Measurements from ENCODE around the gene PCP2.
"Not testable (repeated sequence)": the region's sequence is repeated elsewhere in the genome, so short reads cannot be mapped to it uniquely, and the experiment has no call there.

The PCP2 gene

DNA sequence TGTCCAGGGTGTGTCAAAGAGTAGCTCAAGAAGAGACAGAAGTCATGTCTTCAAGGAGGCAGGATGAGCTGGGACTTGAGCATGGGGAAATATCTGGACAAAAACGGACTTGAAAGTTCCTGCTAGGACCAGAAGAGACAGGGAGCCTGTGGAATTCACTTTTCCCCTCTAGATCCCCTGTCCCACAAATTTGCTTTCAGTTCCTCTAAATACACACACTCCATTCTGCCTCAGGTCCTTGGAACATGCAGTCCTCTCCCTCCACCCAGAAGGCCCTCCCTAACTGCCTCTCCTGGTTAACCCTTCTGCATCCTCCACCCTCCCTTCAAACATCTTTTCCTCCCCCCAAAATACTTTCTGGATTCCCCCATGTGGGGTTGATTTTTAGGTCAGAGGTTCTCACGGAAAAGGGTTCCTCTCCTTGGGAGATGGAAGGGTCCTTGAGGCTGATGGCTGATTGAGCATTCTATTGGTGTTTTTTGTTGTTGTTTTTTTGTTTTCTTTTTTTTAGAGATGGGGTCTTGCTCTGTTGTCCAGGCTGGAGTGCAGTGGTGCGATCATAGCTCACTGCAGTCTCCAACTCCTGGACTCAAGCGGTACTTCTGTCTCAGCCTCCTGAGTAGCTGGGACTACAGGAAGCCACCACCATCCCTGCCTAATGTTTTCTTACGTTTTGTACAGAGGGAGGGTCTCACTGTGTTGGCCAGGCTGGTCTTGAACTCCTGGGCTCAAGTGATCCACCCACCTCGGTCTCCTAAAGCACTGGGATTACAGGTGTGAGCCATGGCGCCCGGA is 28.4 kb upstream of the PCP2 start:
- no peak for DNase-seq

- no peak for DNase-seq
Measured at GRCh38 chr19:7658219-7658686, 24.7 kb upstream of the PCP2 start.

- DNase-seq, result no peak
Measured at GRCh38 chr19:7657131-7657751, 23.7 kb upstream of the PCP2 start.

- DNase-seq, result no peak
Measured at GRCh38 chr19:7655581-7655980, 22.1 kb upstream of the PCP2 start.

- DNase-seq, result no peak
Measured at GRCh38 chr19:7654401-7654800, 20.9 kb upstream of the PCP2 start.

DNA sequence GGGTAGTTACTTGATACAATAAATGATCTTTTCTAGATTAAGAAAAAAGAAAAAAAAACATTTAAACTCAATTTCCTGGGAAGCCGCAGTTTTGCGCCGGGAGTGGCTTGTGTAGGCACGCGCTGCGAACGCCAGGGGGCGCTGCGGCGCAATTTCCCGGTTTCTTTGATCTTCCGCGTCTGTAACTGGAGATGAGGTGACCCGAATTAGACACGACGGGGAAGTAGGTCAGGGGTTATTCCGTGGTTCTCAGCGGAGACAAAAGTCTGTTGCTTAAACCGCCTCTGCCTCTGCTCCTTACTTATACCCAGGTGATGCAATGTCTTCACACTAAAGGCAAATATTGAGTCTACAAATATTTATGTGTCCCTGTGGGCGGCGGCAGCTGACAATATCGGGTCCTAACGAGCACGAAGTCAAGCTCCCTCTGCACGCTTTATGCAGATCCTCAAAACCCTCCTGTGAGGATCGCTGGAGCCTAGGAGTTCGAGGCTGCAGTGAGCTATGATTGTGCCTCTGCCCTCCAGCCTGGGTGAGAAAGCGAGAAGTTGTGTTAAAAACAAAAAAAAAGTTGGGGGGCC is 18.6 kb upstream of the PCP2 start:
- peak; percentile 89 for DNase-seq

DNA sequence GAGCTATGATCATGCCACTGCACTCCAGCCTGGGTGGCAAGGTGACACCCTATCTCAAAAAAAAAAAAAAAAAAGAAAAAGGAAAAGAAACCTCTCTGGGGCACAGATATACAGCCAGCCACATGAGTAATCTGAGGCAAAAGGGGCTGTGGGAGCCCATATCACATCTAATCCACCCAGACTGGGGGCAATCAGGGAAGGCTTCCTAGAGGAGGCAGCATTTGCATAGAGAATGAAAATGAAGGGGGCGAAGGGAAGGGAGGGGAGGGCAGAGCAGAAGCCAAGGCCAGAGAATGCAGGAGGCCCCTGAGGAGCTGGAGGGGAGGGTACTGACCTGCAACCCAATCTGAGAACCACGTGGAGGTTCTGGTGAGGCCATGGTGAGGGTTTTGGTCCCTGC is 16.6 kb upstream of the PCP2 start:
- DNase-seq, result no peak

DNA sequence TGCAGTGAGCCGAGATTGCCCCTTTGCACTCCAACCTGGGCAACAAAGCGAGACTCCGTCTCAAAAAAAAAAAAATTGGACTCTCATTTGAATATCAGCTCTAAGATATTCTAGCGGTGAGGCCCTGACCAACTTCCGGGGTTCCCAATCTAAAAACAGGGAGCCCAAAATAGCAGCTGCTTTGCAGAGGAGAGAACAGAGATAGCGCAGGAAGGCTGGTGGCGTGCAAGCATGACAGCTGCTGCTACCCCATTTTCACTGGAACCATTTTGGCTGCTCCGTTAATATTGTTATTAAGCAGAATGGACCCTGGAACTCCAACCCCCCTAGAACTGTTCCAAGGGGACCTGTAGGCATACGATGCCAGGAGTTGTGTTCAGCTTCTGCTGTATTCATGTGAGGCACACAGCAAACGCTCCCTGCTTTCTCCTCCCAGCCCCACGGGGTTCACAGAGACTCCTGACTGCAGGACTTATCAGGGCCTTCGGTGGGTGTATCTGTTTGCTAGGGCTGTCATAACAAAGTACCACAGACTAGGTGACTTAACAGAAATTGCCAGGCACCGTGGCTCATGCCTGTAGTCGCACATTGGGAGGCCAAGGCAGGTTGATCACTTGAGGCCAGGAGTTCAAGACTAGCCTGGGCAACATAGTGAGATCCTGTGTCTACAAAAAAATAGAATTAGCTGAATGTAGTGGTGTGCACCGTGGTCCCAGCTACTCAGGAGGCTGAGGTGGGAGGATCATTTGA is 14.9 kb upstream of the PCP2 start:
- no peak for DNase-seq

- no peak for DNase-seq
Measured at GRCh38 chr19:7647156-7647555, 13.6 kb upstream of the PCP2 start.

- no peak for DNase-seq
Measured at GRCh38 chr19:7646426-7646700, 12.8 kb upstream of the PCP2 start.

DNA sequence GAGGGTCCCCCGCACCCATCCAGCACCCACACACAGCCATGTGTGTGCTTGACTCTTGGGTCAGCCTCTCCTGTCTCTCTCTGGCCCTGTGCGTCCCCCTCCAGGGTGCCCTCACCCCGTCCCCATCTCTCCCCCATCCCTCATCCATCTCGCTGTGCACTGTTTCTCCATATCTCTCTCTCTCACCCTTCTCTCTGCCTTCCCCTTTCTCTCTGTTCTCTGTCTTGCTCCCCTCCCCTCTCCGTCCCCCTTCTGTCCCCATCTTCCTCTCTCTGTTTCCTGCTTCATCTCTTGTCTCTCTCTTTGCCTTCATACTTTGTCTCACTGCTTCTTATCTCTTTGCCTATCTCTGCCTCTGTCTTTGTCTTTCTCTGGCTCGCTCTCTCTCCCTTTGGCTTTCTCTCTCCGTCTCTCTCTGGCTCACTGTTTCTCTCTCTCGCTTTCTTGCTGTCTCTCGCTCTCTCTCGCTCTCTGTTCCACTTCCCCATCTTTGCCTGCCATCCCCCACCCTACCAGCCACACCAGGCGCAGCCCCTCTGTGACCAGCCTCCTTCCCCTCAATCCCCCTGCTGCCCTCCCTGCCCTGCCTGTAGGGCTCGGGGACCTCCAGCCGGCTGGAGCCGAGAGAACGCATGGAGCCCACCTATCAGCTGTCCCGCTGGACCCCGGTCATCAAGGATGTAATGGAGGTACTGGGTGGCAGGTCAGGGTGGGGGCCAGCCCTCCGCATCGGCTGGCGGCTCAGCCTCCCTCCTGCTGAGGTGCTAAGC is 12.3 kb upstream of the PCP2 start:
- no peak for DNase-seq

DNA sequence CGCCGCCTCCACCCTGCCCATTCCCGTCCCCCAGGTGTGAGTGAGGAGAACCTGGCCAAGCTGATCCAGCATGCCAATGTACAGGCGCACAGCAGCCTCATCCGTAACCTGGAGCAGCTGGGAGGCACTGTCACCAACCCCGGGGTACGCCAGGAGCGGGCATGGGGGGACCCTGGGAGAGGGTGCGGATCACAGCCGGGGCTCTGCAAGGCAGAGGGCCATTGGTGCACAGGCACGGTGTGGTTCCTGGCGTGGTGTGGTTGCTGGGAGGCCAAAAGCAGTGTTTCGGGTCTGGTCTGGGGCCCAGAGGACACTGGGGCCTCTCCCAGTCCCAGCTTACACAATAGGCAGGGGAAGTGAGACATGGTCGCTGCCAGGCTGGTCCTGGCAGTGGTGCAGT is 11.6 kb upstream of the PCP2 start:
- no peak for DNase-seq

DNA sequence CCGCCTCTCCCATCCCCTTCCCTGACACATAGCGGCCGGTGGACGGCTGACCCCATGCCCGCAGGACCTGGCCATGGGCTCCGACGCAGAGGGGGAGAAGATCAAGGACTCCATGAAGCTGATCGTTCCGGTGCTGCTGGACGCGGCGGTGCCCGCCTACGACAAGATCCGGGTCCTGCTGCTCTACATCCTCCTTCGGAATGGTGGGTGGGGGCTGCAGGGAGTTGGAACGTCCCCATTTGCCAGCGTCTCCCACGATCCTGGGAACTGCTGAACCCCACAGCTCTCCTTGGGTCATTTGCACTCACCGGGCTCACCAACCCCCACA is 11.0 kb upstream of the PCP2 start:
- no peak for DNase-seq

- not testable (repeated sequence) for DNase-seq
Measured at GRCh38 chr19:7643629-7644549, 10.4 kb upstream of the PCP2 start.

DNA sequence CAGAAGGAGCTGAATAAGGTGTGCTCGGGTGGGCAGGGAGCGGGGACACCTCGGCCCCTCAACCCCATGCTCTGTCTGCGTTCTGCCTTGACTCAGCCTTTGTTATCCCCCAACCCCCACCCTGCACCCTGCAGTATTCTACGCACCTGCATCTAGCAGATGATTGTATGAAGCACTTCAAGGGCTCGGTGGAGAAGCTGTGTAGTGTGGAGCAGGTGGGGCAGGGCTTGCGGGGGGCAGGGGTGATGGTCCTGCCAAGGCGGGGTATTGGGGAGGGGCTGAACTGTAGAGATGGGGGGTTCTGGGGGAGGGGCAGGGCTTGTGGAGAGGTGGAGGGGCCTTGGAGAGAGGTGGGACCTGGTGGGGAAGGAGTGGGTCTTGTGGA is 9.5 kb upstream of the PCP2 start:
- no peak for DNase-seq

- no peak for DNase-seq
Measured at GRCh38 chr19:7642295-7643030, 8.9 kb upstream of the PCP2 start.

- DNase-seq, result no peak
Measured at GRCh38 chr19:7641290-7642276, 8.1 kb upstream of the PCP2 start.

- no peak for DNase-seq
Measured at GRCh38 chr19:7640803-7641202, 7.3 kb upstream of the PCP2 start.

DNA sequence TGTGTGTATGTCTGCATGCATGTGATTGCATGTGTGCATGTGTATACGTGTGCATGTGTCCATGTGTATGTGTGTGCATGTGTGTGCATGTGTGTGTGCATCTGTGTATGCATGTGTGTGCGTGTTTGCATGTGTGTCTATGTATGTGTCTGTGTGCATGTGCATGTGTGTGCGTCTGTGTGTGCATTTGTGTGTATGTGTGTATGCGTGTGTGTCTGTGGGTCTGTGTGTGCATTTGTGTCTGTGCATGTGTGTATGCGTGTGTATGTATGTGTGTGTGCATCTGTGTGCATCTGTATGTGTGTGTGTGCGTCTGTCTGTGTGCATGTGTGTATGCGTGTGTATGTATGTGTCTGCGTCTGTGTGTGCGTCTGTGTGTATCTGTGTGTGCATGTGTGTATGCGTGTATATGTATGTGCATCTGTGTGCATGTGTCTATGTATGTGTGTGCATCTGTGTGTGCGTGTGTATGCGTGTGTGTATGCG is 6.4 kb upstream of the PCP2 start:
- DNase-seq, result no peak

Measured in islet precursor cell (in vitro differentiated cells).